HL-60/S4 treated with retinoic acid at 250 ng/mL for 4 days and 3 days (cell line): Measurements from ENCODE around the gene ASCL4.

Experiments used
- in situ Hi-C: fragments of 300-500 bp; cut with MboI; formaldehyde crosslinking; loops from 2 replicates; pipeline ENCODE4 v1.7.0; 2022; ENCODE audit warnings: low sequenced_read_pairs

Gene ASCL4

GRCh38 chr12:107776171-107776570, 1.7 kb downstream of the ASCL4 start:
- in situ Hi-C loops = no loop called here

- in situ Hi-C loops = no loop called here
Observed at GRCh38 chr12:107778383-107779025, 4.0 kb downstream of the ASCL4 start.

- in situ Hi-C loops = no loop called here
Observed at GRCh38 chr12:107779077-107779831, 4.8 kb downstream of the ASCL4 start.

- in situ Hi-C loops = no loop called here
Observed at GRCh38 chr12:107780298-107780697, 5.8 kb downstream of the ASCL4 start.

GRCh38 chr12:107782067-107782466, 7.6 kb downstream of the ASCL4 start:
- in situ Hi-C loops = no loop called here

GRCh38 chr12:107783406-107784376, 9.2 kb downstream of the ASCL4 start:
- in situ Hi-C loops = no loop called here

- in situ Hi-C loops = no loop called here
Observed at GRCh38 chr12:107788281-107788680, 13.8 kb downstream of the ASCL4 start.

GRCh38 chr12:107788690-107789458, 14.4 kb downstream of the ASCL4 start:
- in situ Hi-C loops = no loop called here

- in situ Hi-C loops = no loop called here
Observed at GRCh38 chr12:107791465-107792089, 17.1 kb downstream of the ASCL4 start.

GRCh38 chr12:107794451-107794850, 19.9 kb downstream of the ASCL4 start:
- in situ Hi-C loops = no loop called here

GRCh38 chr12:107798580-107798979, 24.1 kb downstream of the ASCL4 start:
- in situ Hi-C loops = no loop called here

- in situ Hi-C loops = no loop called here
Observed at GRCh38 chr12:107801150-107801549, 26.6 kb downstream of the ASCL4 start.

GRCh38 chr12:107803092-107803491, 28.6 kb downstream of the ASCL4 start:
- in situ Hi-C loops = no loop called here

GRCh38 chr12:107805488-107806180, 31.1 kb downstream of the ASCL4 start:
- in situ Hi-C loops = no loop called here

GRCh38 chr12:107807471-107808150, 33.1 kb downstream of the ASCL4 start:
- in situ Hi-C loops = no loop called here

- in situ Hi-C loops = no loop called here
Observed at GRCh38 chr12:107817250-107817649, 42.7 kb downstream of the ASCL4 start.

GRCh38 chr12:107818984-107819383, 44.5 kb downstream of the ASCL4 start:
- in situ Hi-C loops = no loop called here

- in situ Hi-C loops = no loop called here
Observed at GRCh38 chr12:107822356-107822755, 47.9 kb downstream of the ASCL4 start.
